NCI-H526 (cell line): ENCODE measurements around the gene COG5.

Experiments used
- DNase-seq, 2 experiments: peaks; one replicate each; lab custom pipeline; 2025; lab: John Stamatoyannopoulos, UW

COG5 gene

DNA sequence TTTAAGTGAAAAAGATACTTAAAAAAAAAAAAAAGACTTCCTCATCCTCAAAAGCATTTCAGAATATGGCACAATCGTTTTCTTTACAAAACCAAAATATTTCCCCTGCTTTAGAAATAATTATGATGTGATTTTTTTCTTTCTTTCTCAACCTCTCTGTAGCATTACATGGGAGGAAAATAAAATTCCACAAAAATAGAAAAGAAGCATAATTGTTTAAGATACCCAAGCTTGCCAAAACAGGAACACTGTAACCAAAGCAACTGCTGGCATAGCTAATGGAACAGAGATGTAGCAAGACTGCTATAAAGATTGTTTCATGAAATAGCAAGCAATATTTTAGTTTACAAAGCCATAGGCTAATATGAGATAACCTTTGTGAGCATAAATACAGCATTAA, 169.4 kb downstream of the COG5 start:
- no peak for DNase-seq

DNA sequence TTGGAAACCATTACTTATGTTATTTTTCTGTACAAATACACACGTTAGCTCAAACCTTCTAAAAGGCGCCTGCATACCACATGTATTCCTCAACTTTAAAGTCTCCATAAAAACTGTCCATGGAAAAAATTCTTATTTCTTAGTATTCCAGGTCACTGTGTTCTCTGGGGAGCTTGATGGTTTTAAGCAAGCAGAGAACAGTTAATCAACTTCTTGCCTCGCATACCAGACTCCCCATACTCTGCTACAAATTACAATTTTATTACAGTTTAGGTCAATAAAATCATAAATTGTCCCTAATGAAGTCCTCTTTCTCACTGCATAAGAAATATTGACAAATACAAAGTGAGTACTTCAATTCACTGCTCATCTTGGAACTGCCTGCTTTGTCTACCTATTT, 170.9 kb downstream of the COG5 start:
- DNase-seq = no peak

DNA sequence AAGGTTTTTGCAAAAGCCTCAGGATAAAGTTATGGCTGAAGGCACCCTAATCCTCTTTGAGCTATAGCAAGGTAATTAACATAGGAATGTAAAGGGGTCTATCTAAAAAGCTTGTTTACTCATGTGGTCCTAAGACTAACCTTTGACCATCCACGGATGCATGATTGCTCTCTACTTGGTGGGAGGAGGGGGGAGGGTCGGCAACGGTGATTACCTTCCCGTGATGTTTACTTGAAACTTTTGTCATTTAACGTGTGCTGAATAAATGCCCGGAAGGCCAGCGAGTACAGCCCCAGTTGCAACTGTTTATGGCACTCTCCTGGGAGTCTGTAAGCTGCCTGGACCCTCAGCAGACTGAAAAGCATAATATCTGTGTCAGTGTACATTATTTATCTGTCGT, 172.8 kb downstream of the COG5 start:
- no peak for DNase-seq

DNA sequence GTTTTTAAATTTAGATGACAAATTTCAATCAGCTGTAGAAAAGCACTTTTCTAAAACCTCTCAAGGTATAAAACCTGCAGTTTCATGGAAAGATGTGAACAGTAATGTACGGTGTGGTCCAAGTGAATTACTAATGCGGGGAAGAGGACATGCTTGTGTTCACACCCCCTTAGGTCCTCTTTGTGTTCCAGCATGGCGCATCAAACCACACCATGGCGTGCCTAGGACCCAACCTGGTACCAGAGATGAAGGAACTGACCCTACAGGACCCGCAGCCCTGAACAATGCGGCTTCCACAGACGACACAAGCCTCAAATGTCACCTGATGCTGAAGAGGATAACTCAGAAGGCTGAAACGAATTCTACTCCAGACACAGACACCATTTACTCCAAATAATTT, 175.1 kb downstream of the COG5 start:
- no peak for DNase-seq

DNA sequence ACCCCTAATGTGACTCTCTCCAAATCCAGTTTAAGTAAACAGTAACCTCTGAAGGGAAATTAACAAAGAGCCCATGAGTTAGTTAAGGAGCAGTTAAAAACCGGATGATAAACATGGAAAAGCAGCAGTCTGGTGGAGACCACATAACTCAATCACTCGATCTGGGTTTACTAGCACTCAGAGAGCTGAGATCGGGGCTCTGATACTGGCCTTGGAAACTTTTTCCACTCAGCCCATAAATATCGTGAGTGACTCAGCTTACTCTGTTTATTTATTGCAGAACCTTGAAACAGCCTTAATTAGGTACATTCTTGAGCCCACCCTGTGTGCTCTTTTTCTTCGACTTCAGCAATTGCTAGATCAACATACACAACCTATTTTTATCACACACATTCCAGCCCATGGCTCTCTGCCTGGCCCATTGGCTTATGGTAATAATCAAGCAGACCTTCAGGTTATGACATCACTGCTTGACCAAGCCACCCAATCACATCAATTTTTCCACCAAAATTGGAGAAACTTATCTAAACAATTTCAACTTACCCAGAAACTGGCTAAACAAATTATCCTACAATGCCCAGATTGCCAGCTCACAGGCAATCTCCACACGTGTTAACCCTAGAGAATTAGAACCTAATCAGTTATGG, 176.0 kb downstream of the COG5 start:
- DNase-seq = no peak

DNA sequence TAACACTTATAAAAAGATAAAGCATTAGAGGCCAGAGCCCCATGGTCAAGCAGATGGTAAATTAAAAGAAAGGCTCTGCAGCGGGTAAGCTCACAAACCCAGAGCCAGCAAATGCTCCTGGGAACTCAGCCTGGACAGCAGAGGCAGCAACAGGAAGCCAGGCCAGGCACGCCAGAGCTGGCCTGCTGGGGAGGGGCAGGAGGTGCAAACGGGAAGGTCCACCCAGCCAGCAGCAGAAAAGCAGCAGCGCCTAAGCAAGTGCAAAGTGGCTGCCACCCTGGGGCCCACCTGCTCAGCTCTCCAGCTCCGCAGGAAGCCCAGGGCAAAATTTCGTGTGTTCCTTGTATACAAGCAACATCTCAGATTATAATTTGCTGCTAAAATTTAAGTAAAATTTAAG, 176.6 kb downstream of the COG5 start:
- no peak for DNase-seq

DNA sequence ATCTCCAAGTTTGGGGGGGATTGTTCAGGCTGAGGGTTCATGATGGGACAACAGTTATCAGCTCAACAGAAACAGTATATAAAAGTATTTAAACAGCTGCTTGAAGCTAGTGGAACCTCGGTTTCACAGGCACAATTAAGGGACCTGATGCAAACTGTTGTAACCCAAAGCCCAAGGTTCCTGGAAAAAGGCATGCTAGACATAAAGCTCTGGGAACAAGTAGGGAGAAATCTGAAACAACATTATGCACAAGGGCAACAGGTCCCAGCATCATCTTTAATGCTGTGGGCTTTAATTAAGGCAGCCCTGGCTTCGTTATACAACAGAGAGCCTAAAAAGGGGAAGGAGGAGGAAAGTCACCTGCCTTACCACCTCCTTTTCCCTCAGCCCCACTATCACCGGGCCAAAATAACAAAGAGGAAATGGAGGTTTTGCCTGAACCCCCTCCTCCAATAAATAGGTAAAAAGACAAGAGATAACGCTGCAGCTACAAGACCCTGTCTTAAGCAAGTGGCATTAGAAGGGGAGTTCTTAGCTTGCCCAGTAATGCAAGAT, 177.1 kb downstream of the COG5 start:
- DNase-seq = no peak

DNA sequence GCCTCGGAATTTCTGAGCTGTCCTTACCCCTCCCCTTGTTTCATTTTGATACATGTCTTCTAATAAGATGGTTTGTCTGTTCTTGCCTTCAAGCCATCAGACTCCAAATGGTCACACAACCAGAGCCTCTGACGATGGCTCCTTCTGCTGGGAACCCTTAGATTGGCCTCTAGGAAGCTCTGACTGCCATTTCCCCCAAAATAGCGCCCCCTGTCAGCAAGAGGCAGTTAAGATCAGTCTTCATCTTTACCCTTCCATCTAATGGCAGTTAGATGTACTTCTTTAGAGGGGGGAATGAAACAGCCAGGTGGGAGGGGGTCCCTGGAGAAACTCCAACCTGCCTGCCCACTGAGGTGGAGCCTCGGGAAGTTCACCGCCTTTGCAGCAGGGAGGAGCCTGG, 179.7 kb downstream of the COG5 start:
- no peak for DNase-seq

DNA sequence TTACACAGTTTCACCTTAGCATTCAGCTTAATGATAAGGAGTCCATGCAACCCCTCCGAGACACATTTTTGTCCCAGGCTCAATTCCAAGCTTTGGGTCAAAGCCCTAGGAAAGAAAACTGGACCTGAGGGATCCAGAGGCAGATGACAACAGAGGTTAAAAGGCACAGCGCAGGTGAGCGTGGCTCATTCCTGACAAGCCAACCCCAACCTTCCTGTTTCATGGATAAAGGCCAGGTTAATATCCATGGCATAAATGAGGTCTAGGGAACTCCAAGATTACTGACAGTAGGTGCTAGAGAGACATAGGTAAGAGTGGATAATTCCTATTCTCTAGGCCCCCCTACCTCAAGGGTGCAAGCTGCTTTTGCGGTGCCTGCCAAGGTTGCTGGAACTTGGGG, 180.5 kb downstream of the COG5 start:
- no peak for DNase-seq

DNA sequence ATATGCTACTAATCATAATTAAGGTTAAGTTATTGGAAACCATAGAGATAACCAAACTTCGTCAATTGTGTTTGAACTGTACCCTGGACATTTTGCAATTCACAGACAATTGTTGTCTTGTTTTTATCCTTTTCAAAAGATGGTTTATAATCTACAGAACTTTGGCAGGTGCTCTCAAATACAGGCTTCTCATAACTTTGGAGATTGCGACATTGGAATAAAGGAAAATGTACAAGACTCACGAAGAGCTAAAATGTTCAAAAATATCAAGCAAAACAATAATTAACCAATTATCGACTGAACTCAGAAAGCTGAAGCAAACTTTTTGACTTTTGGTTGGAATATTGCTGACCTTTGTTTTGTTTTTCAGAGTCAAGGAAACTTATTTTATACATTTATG, 182.3 kb downstream of the COG5 start:
- no peak for DNase-seq

DNA sequence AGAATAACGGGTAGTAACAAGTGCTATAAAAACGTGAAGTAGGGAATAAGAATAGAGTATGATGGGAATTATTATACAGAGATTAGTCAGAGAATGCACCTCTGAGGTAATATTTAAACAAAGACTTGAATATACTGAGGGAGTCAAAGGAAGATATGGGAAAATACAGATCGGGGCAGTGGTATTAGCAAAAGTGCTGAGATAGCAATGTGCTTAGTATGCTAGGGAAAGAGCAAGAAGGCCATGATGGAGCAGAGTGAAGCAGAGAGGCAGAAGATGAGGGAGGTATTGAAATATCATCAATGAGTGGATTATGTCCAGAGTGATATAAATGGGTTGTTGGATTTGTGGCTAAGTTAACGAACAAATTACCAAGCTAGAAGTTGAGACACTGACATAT, 190.4 kb downstream of the COG5 start:
- DNase-seq = no peak

DNA sequence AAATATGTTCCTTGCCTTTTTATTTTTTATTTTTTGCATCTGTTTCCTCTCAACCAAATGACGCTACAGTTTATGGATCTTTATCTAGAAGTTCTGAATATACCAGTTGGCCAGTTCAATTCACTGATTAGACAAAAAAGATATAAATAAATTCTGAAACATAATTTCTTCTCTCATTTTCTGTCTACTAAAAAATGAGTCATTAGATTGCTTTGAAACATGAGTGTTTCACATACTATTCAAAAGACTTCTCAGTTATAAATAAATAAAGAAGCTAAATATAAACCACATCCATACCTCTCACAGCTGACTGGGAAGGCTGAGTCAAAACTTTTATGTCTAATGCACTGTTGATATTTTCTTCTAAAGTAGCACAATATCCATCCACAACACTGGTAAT, 191.4 kb downstream of the COG5 start:
- no peak for DNase-seq

DNA sequence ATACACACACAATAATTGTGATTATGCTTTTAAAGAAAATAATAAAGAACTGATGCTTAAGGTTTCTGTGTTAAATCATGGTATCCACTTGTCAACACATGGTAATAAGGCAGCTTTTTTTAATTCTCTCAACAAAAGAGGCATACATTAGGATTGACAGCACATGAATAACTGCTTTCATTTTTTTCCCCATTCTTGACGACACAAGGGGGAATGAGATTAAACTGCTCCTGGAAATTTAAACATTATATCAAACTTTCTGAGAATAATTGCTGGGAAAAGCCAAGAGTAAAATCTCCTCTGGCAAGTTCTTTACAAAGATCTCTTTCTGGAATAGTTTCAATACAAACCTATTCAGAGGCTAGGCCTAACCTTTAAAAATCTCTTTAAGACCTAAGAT, 192.9 kb downstream of the COG5 start:
- DNase-seq = no peak

DNA sequence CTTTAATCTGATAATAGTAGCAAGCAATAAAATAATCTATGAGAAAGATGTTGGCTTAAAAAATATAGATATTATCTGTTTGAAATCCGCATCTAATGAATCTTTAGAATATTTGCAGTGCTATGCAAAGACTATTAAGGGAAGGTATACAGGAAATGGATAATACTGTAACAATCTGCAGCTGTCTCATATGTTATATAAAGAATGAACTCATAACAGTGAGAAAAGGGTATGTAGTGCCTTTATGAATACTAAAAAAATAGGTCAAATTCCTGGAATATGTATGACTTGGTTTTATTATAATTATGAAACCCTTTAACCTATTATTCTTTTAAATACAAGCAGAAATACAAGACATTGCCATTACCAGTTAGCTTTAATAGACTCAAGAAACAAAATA, 198.9 kb downstream of the COG5 start:
- DNase-seq = no peak

DNA sequence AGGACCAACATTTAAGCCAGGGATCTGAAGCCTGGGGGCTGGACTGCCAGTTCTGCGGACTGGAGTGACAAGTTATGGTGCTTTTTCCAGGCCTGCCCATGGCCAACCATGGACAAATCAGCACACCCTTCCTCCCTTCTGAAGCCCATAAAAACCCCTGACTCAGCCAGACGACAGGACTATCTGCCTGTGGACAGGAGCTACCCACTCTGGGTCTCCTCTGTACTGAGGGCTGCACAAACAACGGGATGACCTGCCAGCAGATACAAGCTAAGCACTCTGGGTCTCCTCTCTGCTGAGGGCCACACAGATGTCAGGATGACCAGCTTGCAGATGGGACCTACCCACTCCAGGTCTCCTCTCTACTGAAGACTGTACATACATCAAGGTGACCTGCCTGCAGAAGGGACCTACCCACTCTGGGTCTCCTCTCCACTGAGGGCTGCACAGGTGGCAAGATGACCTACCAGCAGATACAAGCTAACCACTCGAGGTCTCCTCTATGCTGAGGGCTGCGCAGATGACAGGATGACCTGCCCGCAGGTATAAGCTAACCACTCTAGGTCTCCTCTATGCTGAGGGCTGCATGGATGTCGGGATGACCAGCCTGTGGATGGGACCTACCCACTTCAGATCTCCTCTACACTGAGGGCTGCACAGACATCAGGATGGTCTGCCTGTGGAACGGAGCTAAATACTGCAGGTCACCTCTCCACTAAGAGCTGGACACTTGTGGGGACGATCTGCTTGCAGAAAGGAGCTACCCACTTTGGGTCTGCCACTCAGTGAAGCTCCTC, 204.0 kb downstream of the COG5 start:
- DNase-seq = no peak

DNA sequence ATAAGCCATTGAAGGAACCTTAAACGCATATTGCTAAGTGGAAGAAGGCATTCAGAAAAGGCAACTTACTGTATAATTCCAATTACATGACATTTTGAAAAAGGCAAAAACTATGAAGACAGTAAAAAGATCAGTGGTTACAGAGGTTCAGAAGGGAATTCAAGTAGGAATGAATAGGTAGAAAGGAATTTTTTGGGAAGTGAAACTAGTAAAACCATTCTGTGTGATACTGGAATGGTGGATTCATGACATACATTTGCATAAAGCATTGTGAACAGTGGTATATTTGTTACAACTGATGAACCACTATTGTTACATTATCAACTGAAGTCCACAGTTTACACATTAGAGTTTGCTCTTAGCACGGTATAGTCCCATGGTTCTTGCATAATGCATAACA, 208.1 kb downstream of the COG5 start:
- DNase-seq = peak; percentile 40 to 46

DNA sequence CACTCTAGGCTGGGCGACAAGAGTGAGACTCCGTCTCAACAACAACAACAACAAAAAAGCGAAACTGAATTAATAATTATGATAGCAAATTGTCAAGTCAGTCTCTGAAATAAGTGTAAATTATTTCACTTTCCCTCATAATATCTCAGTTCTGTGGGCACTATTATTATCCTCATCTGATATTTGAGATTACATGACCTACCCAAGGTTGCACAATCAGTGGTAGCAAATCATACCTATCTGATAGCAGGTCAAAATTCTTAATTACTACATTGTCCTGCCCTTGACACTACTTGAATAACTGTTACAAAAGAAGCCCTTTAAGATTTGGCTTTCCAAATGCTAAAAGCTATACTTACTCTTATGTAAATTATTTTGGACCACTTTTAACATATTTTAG, 209.1 kb downstream of the COG5 start:
- DNase-seq = no peak

DNA sequence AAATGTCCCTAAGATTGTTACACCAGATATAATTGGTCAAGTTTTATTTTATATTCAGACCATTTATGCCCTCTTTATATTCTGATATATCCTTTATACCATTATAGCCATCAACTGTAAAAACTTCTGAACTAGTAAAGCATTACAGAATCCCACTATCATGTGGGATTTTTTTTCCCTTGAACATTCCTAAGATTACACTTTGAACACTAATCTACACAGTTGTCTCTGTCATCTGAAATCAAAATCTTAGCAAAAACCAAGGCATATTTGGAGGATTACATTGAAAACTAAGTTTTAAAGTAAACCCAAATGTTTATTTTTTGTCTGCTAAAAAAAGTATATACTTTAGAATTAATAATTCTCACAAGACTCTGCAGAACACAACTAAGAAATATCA, 210.0 kb downstream of the COG5 start:
- no peak for DNase-seq

DNA sequence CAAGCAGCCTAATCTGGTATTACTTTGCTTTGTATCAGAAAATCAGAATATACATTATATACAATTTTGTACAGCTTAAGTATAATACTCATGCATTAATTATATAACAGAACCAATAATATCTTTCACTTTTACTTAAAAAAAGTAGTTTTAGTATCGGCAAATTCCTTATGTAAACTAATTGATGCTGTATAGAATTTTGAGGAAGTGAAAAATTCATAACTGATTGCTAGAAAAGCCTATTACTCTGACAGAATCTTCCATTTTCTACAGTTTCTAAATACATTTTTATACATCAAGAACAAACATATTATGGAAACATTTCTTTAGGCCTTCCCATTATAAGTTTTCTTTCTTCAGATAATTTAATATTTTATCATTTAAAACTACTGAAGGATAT, 217.8 kb downstream of the COG5 start:
- no peak for DNase-seq

DNA sequence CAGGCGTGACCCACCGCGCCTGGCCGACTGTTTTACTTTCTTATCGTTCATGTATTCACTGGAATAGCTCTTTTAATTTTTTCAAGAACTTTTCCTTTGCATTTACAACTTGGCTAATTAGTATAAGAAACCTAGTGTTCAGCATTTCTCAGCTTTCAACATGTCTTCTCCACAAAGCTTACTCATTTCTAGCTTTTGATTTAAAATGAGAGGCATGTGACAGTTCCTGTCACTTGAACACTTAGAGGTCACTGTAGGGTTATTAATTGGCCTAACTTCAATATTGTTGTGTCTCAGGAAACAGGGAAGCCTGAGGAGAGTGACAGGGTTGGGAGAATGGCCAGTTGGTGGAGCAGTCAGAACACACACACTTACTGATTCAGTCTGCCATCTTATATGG, 218.9 kb downstream of the COG5 start:
- DNase-seq = no peak

DNA sequence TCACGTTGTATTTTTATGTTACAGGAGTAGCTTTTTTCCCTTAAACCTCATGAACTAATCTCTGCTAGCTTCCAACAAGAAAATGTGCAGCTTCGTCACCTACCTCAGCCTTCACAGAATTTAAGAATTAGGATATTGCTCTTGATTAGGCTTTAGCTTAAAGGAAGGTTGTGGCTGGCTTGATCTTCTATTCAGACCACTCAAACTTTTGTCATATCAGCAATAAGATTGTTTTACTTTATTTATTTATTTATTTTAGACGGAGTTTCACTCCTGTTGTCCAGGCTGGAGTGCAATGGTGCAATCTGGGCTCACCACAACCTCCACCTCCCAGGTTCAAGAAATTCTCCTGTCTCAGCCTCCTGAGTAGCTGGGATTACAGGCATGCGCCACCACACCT, 219.4 kb downstream of the COG5 start:
- no peak for DNase-seq

DNA sequence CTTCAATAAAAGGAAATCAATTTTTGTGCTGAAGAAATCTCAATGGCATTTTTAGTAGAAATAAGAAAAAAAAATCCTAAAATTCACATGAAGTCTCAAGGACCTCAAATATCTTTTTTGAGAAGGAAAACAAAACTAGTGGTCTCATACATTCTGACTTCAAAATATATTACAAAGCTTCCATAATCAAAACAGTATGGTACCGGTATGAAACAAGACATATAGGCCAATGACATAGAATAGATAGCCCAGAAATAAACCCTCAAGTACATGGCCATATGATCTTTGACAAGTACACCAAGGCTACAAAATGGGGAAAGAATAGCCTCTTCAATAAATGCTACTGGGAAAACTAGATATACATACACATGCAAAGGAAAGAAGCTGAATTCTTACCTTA, 225.6 kb downstream of the COG5 start:
- no peak for DNase-seq

DNA sequence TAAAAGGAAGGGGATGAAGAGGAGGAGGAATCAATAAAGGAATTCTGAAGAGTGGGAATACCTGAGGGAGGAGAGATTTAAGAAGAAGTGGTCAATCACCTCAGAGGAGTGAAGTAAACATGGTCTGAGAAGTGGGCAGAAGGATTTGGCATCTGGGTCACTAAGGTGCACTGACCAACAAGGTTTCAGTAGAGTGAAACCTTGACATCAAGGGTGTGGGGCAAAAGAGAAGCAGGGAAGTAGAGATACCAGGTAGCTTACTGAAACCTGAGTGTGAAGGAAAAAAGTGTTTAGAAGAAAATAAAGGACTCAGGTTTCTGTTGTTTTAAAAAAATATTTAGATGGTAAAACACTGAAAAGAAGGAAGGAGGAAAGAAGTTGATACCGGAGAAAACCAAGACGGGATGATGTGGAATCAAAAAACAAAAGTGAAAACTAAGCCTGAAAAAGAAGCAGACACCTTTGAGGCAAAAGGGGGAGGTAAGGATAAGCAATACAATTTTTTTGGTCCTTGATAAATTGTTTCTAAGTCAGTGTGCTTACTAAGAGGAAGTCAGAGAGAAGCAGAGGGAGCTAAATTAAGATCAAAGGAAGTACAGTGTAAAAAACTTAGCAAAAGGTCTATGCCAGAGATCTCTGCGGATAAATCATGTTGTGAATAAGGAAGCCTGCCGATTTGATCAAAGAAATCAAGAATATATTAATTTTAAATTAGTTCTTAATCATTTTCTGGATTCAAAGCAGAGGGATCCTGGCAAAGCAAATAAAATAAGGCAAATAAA, 231.0 kb downstream of the COG5 start:
- no peak for DNase-seq
